Muscle of leg (tissue), 11 donors: Measurements from ENCODE around the gene PFKFB3. TPM values are rescaled to one million over a fixed set of nuclear protein-coding genes. Genes with fewer than 3 reads are reported as not detected.
"Not testable (repeated sequence)": the region's sequence is repeated elsewhere in the genome, so short reads cannot be mapped to it uniquely, and the experiment has no call there.

Experiments
- DNase-seq: peaks from one replicate; pipeline ENCODE4 v3.0.0; 2013
- H3K27ac ChIP-seq: one replicate; pipeline ENCODE4 v1.5.1; 2013; ENCODE audit warnings: mild to moderate bottlenecking, low read length, control low read depth
- H3K27me3 ChIP-seq: one replicate; pipeline ENCODE4 v1.6.1; 2013; ENCODE audit warnings: low read length; ENCODE audit not compliant: control insufficient read depth, insufficient read depth
- H3K36me3 ChIP-seq: one replicate; pipeline ENCODE4 v1.6.1; 2013; ENCODE audit warnings: low read length; ENCODE audit not compliant: control insufficient read depth, insufficient read depth
- H3K4me1 ChIP-seq: one replicate; pipeline ENCODE4 v1.6.1; 2013; ENCODE audit warnings: low read length; ENCODE audit not compliant: control insufficient read depth, insufficient read depth
- H3K4me3 ChIP-seq: one replicate; pipeline ENCODE4 v1.5.1; 2013; ENCODE audit warnings: low read length, control low read depth
- H3K9me3 ChIP-seq: replicated peaks from 2 replicates; pipeline ENCODE4 v1.6.1; 2013; ENCODE audit warnings: low read depth, low read length; ENCODE audit not compliant: control insufficient read depth
- WGBS: methylation state at CpG from one replicate; pipeline ENCODE4 v1.1.5; 2013; ENCODE audit warnings: missing lambda C conversion rate; ENCODE audit not compliant: insufficient coverage; 5-methylcytosine and 5-hydroxymethylcytosine counted together
- polyA plus RNA-seq, 8 donors: library from polyadenylated mRNA; unstranded; fragments of 120-200 nt; gene quantifications; one replicate each; pipeline versions ENCODE4 v1.2.1 to v1.2.3, GENCODE V29; 2013; ENCODE audit warnings: inconsistent platforms in 1 of 8, low replicate concordance in 1 of 8; ENCODE audit not compliant: insufficient read length in 8 of 8, insufficient read depth in 1 of 8
- total RNA-seq: library from RNA; stranded (reverse); fragments of 120-200 nt; gene quantifications from one replicate; pipeline ENCODE4 v1.2.4, GENCODE V29; 2013

The PFKFB3 gene
- total and polyA plus RNA-seq, 9 donors, result 10.5 to 16.5 (median 12.7) TPM

GRCh38 chr10:6232846-6233724 is 30.4 kb downstream of the PFKFB3 start:
- Histone ChIP-seq H3K9me3 (no peaks in the 10 kb centered on the region), H3K4me1 (peaks cover 10% of the 10 kb centered on the region), H3K36me3 (peaks cover 39% of the 10 kb centered on the region), H3K27me3 (no peaks in the 10 kb centered on the region), H3K27ac (no peak overlapping the region), H3K4me3 (no peak overlapping the region)
- 48% methylated on average over 22 of the region's 28 CpGs for WGBS
- peak; percentile 29 for DNase-seq

GRCh38 chr10:6233725-6234277 is 31.1 kb downstream of the PFKFB3 start:
- peaks cover 7% of the 10 kb centered on the region for H3K4me1 ChIP-seq
- WGBS, result 76% methylated on average over 9 of the region's 11 CpGs
- no peak overlapping the region for H3K27ac ChIP-seq
- H3K9me3 ChIP-seq, result no peaks in the 10 kb centered on the region
- H3K36me3 ChIP-seq, result peaks cover 33% of the 10 kb centered on the region
- no peak overlapping the region for H3K4me3 ChIP-seq
- no peaks in the 10 kb centered on the region for H3K27me3 ChIP-seq
- DNase-seq, result no peak

- Histone ChIP-seq H3K36me3 (peaks cover 27% of the 10 kb centered on the region), H3K9me3 (no peaks in the 10 kb centered on the region), H3K4me3 (no peak overlapping the region), H3K4me1 (peaks cover 7% of the 10 kb centered on the region), H3K27me3 (no peaks in the 10 kb centered on the region), H3K27ac (no peak overlapping the region)
- no peak for DNase-seq
- WGBS, result 93% methylated on average over 8 of the region's 13 CpGs
These were observed 31.6 kb downstream of the PFKFB3 start for GRCh38 chr10:6234371-6234770.

- Histone ChIP-seq H3K36me3 (peaks cover 14% of the 10 kb centered on the region), H3K4me1 (peaks cover 7% of the 10 kb centered on the region), H3K27ac (no peak overlapping the region), H3K27me3 (no peaks in the 10 kb centered on the region), H3K9me3 (no peaks in the 10 kb centered on the region), H3K4me3 (no peak overlapping the region)
- WGBS, result 76% methylated on average over 31 of the region's 38 CpGs
- no peak for DNase-seq
These were observed 33.8 kb downstream of the PFKFB3 start for GRCh38 chr10:6236349-6237198.

GRCh38 chr10:6237199-6237530 is 34.4 kb downstream of the PFKFB3 start:
- Histone ChIP-seq H3K4me1 (peaks cover 7% of the 10 kb centered on the region), H3K4me3 (no peak overlapping the region), H3K9me3 (no peaks in the 10 kb centered on the region), H3K36me3 (peaks cover 13% of the 10 kb centered on the region), H3K27me3 (no peaks in the 10 kb centered on the region), H3K27ac (no peak overlapping the region)
- DNase-seq, result no peak
- 86% methylated on average over 7 of the region's 9 CpGs for WGBS

GRCh38 chr10:6238587-6239212 is 36.0 kb downstream of the PFKFB3 start:
- not testable (repeated sequence) for H3K9me3 ChIP-seq, H3K4me1 ChIP-seq, H3K4me3 ChIP-seq, H3K27ac ChIP-seq, DNase-seq, H3K36me3 ChIP-seq, H3K27me3 ChIP-seq
- 87% methylated on average over 4 of the region's 6 CpGs for WGBS

- Histone ChIP-seq H3K27me3 (no peaks in the 10 kb centered on the region), H3K4me3 (no peak overlapping the region), H3K4me1 (no peaks in the 10 kb centered on the region), H3K27ac (no peak overlapping the region), H3K9me3 (no peaks in the 10 kb centered on the region), H3K36me3 (peaks cover 2% of the 10 kb centered on the region)
- no peak for DNase-seq
- WGBS, result 73% methylated on average over 7 of the region's 15 CpGs
These were observed 36.7 kb downstream of the PFKFB3 start for GRCh38 chr10:6239213-6239991.

GRCh38 chr10:6240254-6240653 is 37.5 kb downstream of the PFKFB3 start:
- no peak for DNase-seq
- Histone ChIP-seq H3K9me3 (no peaks in the 10 kb centered on the region), H3K4me1 (no peaks in the 10 kb centered on the region), H3K27me3 (no peaks in the 10 kb centered on the region), H3K36me3 (peaks cover 2% of the 10 kb centered on the region), H3K4me3 (no peak overlapping the region), H3K27ac (no peak overlapping the region)
- WGBS, result 98% methylated on average over 6 of the region's 16 CpGs

- no peak for DNase-seq
- H3K27ac ChIP-seq, result no peak overlapping the region
- no peak overlapping the region for H3K4me3 ChIP-seq
- no peaks in the 10 kb centered on the region for H3K36me3 ChIP-seq
- no peaks in the 10 kb centered on the region for H3K9me3 ChIP-seq
- H3K27me3 ChIP-seq, result no peaks in the 10 kb centered on the region
- 92% methylated on average over 3 of the region's 6 CpGs for WGBS
- H3K4me1 ChIP-seq, result no peaks in the 10 kb centered on the region
These were observed 39.4 kb downstream of the PFKFB3 start for GRCh38 chr10:6242089-6242488.
